ENCODE results near the gene RASA3. TPM values are rescaled to one million over a fixed set of nuclear protein-coding genes. Genes with fewer than 3 reads are reported as not detected.
A peak's percentile ranks its signal among the peaks of the same experiment; 100 is the strongest.
"Not testable (repeated sequence)": the region's sequence is repeated elsewhere in the genome, so short reads cannot be mapped to it uniquely, and the experiment has no call there.

The RASA3 gene
- 20.6 TPM for polyA plus RNA-seq (2013)

- peak; percentile 58 to 70 (median 62) for DNase-seq
- peak within 1 kb of the TSS; percentile 61 to 90 (median 86) for H3K4me3 ChIP-seq (ENCODE audit: control insufficient read depth in 1 of 7, extremely low read depth in 1 of 7, insufficient read depth in 4 of 7, low read depth in 2 of 7, low read length in 6 of 7)
- no peaks in the 10 kb centered on the region for H3K27me3 ChIP-seq (replicated peaks in 2 of 5; ENCODE audit: control insufficient read depth in 4 of 5, insufficient read depth in 5 of 5, low read length in 4 of 5)
- ChIA-PET CTCF (interaction anchor here (1.7 kb wide), 1 partner anchor 96 kb away, joined by 4 read pairs; no protein-coding TSS in a partner anchor), POLR2A (interaction anchor here (0.7 kb wide), 1 partner anchor 640 kb away, joined by 4 read pairs; no protein-coding TSS in a partner anchor)
- no peaks in the 10 kb centered on the region for H3K36me3 ChIP-seq (ENCODE audit: control insufficient read depth in 4 of 4, insufficient read depth in 4 of 4, low read length in 3 of 4)
- peak within 1 kb of the TSS in 1 of 2 experiments; percentile 74 for H3K27ac ChIP-seq (ENCODE audit: insufficient read depth in 1 of 2, low read depth in 1 of 2, low read length in 2 of 2, poor library complexity in 1 of 2, severe bottlenecking in 2 of 2)
- WGBS (ENCODE audit: insufficient coverage), result under 1% methylated on average over 74 of the region's 81 CpGs
- H3K9me3 ChIP-seq (ENCODE audit: control extremely low read depth in 1 of 5, control insufficient read depth in 4 of 5, insufficient read depth in 2 of 5, low read depth in 1 of 5, low read length in 4 of 5), result no peaks in the 10 kb centered on the region
- peaks cover 11 to 64% (median 56%) of the 10 kb centered on the region in 4 experiments for H3K4me1 ChIP-seq (ENCODE audit: control extremely low read depth in 1 of 4, control insufficient read depth in 4 of 4, insufficient read depth in 4 of 4, low read length in 3 of 4)
Observed at GRCh38 chr13:114132419-114133121, at the start of gene RASA3. TSS of gene RASA3 (minus strand) at chr13:114132623. CDS start at chr13:114132489, 134 bp downstream.

- no peaks in the 10 kb centered on the region for H3K4me1 ChIP-seq (ENCODE audit: control extremely low read depth in 1 of 4, control insufficient read depth in 4 of 4, insufficient read depth in 4 of 4, low read length in 3 of 4)
- no peak within 1 kb of the TSS for H3K4me3 ChIP-seq (ENCODE audit: control insufficient read depth in 1 of 7, extremely low read depth in 1 of 7, insufficient read depth in 4 of 7, low read depth in 2 of 7, low read length in 6 of 7)
- no peak within 1 kb of the TSS for H3K27ac ChIP-seq (ENCODE audit: insufficient read depth in 1 of 2, low read depth in 1 of 2, low read length in 2 of 2, poor library complexity in 1 of 2, severe bottlenecking in 2 of 2)
- 84% methylated on average over 13 of the region's 13 CpGs for WGBS (ENCODE audit: insufficient coverage)
- POLR2A ChIA-PET, result no interaction called here
- no peak for DNase-seq
- H3K27me3 ChIP-seq (replicated peaks in 2 of 5; ENCODE audit: control insufficient read depth in 4 of 5, insufficient read depth in 5 of 5, low read length in 4 of 5), result no peaks in the 10 kb centered on the region
- H3K36me3 ChIP-seq (ENCODE audit: control insufficient read depth in 4 of 4, insufficient read depth in 4 of 4, low read length in 3 of 4), result no peaks in the 10 kb centered on the region
- CTCF ChIA-PET, result no interaction called here
- peaks cover 0 to 3% (median 2%) of the 10 kb centered on the region in 5 experiments for H3K9me3 ChIP-seq (ENCODE audit: control extremely low read depth in 1 of 5, control insufficient read depth in 4 of 5, insufficient read depth in 2 of 5, low read depth in 1 of 5, low read length in 4 of 5)
Observed at GRCh38 chr13:114179087-114179658, 46.8 kb upstream of the RASA3 start, which contains the start of gene CFAP97D2. TSS of gene CFAP97D2 (plus strand) at chr13:114179257. CDS start at chr13:114179331, 74 bp downstream.

- ChIA-PET CTCF (interaction anchor here (1.3 to 3.8 kb wide), 2 partner anchors 9 to 10 kb away, joined by 3 to 14 read pairs; no protein-coding TSS in a partner anchor), POLR2A (no interaction called here)
- no peaks in the 10 kb centered on the region for H3K4me1 ChIP-seq (ENCODE audit: control extremely low read depth in 1 of 4, control insufficient read depth in 4 of 4, insufficient read depth in 4 of 4, low read length in 3 of 4)
- WGBS (ENCODE audit: insufficient coverage), result 73% methylated on average over 10 of the region's 12 CpGs
- H3K27ac ChIP-seq (ENCODE audit: insufficient read depth in 1 of 2, low read depth in 1 of 2, low read length in 2 of 2, poor library complexity in 1 of 2, severe bottlenecking in 2 of 2), result no peak overlapping the region
- peaks cover 0 to 16% (median 6%) of the 10 kb centered on the region in 5 experiments for H3K9me3 ChIP-seq (ENCODE audit: control extremely low read depth in 1 of 5, control insufficient read depth in 4 of 5, insufficient read depth in 2 of 5, low read depth in 1 of 5, low read length in 4 of 5)
- no peak overlapping the region for H3K4me3 ChIP-seq (ENCODE audit: control insufficient read depth in 1 of 7, extremely low read depth in 1 of 7, insufficient read depth in 4 of 7, low read depth in 2 of 7, low read length in 6 of 7)
- H3K27me3 ChIP-seq (replicated peaks in 2 of 5; ENCODE audit: control insufficient read depth in 4 of 5, insufficient read depth in 5 of 5, low read length in 4 of 5), result no peaks in the 10 kb centered on the region
- H3K36me3 ChIP-seq (ENCODE audit: control insufficient read depth in 4 of 4, insufficient read depth in 4 of 4, low read length in 3 of 4), result no peaks in the 10 kb centered on the region
- DNase-seq, result no peak
Observed at GRCh38 chr13:114177245-114178010, 45.0 kb upstream of the RASA3 start.

- H3K4me1 ChIP-seq (ENCODE audit: control extremely low read depth in 1 of 4, control insufficient read depth in 4 of 4, insufficient read depth in 4 of 4, low read length in 3 of 4); DNase-seq; H3K4me3 ChIP-seq (ENCODE audit: control insufficient read depth in 1 of 7, extremely low read depth in 1 of 7, insufficient read depth in 4 of 7, low read depth in 2 of 7, low read length in 6 of 7); H3K36me3 ChIP-seq (ENCODE audit: control insufficient read depth in 4 of 4, insufficient read depth in 4 of 4, low read length in 3 of 4); POLR2A ChIA-PET; H3K27ac ChIP-seq (ENCODE audit: insufficient read depth in 1 of 2, low read depth in 1 of 2, low read length in 2 of 2, poor library complexity in 1 of 2, severe bottlenecking in 2 of 2); H3K27me3 ChIP-seq (replicated peaks in 2 of 5; ENCODE audit: control insufficient read depth in 4 of 5, insufficient read depth in 5 of 5, low read length in 4 of 5): not testable (repeated sequence)
- CTCF ChIA-PET, result interaction anchor here (1.3 to 3.8 kb wide), 2 partner anchors 9 to 10 kb away, joined by 3 to 14 read pairs; no protein-coding TSS in a partner anchor
- peaks cover 0 to 20% (median 11%) of the 10 kb centered on the region in 5 experiments for H3K9me3 ChIP-seq (ENCODE audit: control extremely low read depth in 1 of 5, control insufficient read depth in 4 of 5, insufficient read depth in 2 of 5, low read depth in 1 of 5, low read length in 4 of 5)
- 100% methylated on average over 5 of the region's 14 CpGs for WGBS (ENCODE audit: insufficient coverage)
Observed at GRCh38 chr13:114176359-114176902, 44.0 kb upstream of the RASA3 start.

- peak in 2 of 3 donors; percentile 46 to 59 for DNase-seq
- Histone ChIP-seq H3K27me3 (replicated peaks in 2 of 5; ENCODE audit: control insufficient read depth in 4 of 5, insufficient read depth in 5 of 5, low read length in 4 of 5) (no peaks in the 10 kb centered on the region), H3K4me3 (ENCODE audit: control insufficient read depth in 1 of 7, extremely low read depth in 1 of 7, insufficient read depth in 4 of 7, low read depth in 2 of 7, low read length in 6 of 7) (no peak overlapping the region), H3K4me1 (ENCODE audit: control extremely low read depth in 1 of 4, control insufficient read depth in 4 of 4, insufficient read depth in 4 of 4, low read length in 3 of 4) (no peaks in the 10 kb centered on the region), H3K27ac (ENCODE audit: insufficient read depth in 1 of 2, low read depth in 1 of 2, low read length in 2 of 2, poor library complexity in 1 of 2, severe bottlenecking in 2 of 2) (no peak overlapping the region), H3K9me3 (ENCODE audit: control extremely low read depth in 1 of 5, control insufficient read depth in 4 of 5, insufficient read depth in 2 of 5, low read depth in 1 of 5, low read length in 4 of 5) (peaks cover 2 to 24% (median 11%) of the 10 kb centered on the region in 5 experiments), H3K36me3 (ENCODE audit: control insufficient read depth in 4 of 4, insufficient read depth in 4 of 4, low read length in 3 of 4) (no peaks in the 10 kb centered on the region)
- POLR2A ChIA-PET, result no interaction called here
- 73% methylated on average over 3 of the region's 3 CpGs for WGBS (ENCODE audit: insufficient coverage)
- CTCF ChIA-PET, result interaction anchor here (0.8 to 3.8 kb wide), 2 partner anchors 12 to 222 kb away, joined by 3 to 14 read pairs; no protein-coding TSS in a partner anchor
Observed at GRCh38 chr13:114174529-114174961, 42.1 kb upstream of the RASA3 start.

GRCh38 chr13:114173745-114174144 lies 41.3 kb upstream of the RASA3 start:
- no CpG with 5 or more reads among the region's 1 CpG for WGBS (ENCODE audit: insufficient coverage)
- DNase-seq, result no peak
- ChIA-PET CTCF (interaction anchor here (3.8 kb wide), 1 partner anchor 12 kb away, joined by 14 read pairs; no protein-coding TSS in a partner anchor), POLR2A (no interaction called here)
- Histone ChIP-seq H3K4me1 (ENCODE audit: control extremely low read depth in 1 of 4, control insufficient read depth in 4 of 4, insufficient read depth in 4 of 4, low read length in 3 of 4) (no peaks in the 10 kb centered on the region), H3K27me3 (replicated peaks in 2 of 5; ENCODE audit: control insufficient read depth in 4 of 5, insufficient read depth in 5 of 5, low read length in 4 of 5) (no peaks in the 10 kb centered on the region), H3K36me3 (ENCODE audit: control insufficient read depth in 4 of 4, insufficient read depth in 4 of 4, low read length in 3 of 4) (no peaks in the 10 kb centered on the region), H3K4me3 (ENCODE audit: control insufficient read depth in 1 of 7, extremely low read depth in 1 of 7, insufficient read depth in 4 of 7, low read depth in 2 of 7, low read length in 6 of 7) (no peak overlapping the region), H3K27ac (ENCODE audit: insufficient read depth in 1 of 2, low read depth in 1 of 2, low read length in 2 of 2, poor library complexity in 1 of 2, severe bottlenecking in 2 of 2) (no peak overlapping the region), H3K9me3 (ENCODE audit: control extremely low read depth in 1 of 5, control insufficient read depth in 4 of 5, insufficient read depth in 2 of 5, low read depth in 1 of 5, low read length in 4 of 5) (peaks cover 2 to 24% (median 11%) of the 10 kb centered on the region in 5 experiments)
